Activated naive CD8-positive, alpha-beta T cell treated with anti-CD3 and anti-CD28 coated beads, Interleukin-2, amount 10 ng/mL, durations not matched to agents 7 days and 5 days (primary cell): ENCODE results near the gene CCDC116. TPM values are rescaled to one million over a fixed set of nuclear protein-coding genes. Genes with fewer than 3 reads are reported as not detected.
"Not testable (repeated sequence)": the region's sequence is repeated elsewhere in the genome, so short reads cannot be mapped to it uniquely, and the experiment has no call there.

Source experiments
- ATAC-seq: fragments of 150-1000 bp; cut with Tn5 transposase; one replicate; pipeline ENCODE4 v1.10.0; 2021; ENCODE audit warnings: low read depth, moderate library complexity
- POLR2A ChIA-PET: fragments of 350-600 bp; sonication (Branson Sonifier 250); formaldehyde crosslinking; loops from one replicate; lab custom pipeline; 2021; ENCODE audit warnings: antibody characterized with exemption; lab: Charles Lee
- DNase-seq: peaks from one replicate; pipeline ENCODE4 v3.0.0; 2021
- H3K27ac Mint-ChIP-seq: one replicate; pipeline ENCODE4 v1.8.0; 2022; ENCODE audit warnings: mild to moderate bottlenecking, mixed read lengths
- H3K27me3 Mint-ChIP-seq: one replicate; pipeline ENCODE4 v1.8.0; 2022; ENCODE audit warnings: mild to moderate bottlenecking, moderate library complexity, mixed read lengths
- H3K36me3 Mint-ChIP-seq: one replicate; pipeline ENCODE4 v1.8.0; 2021; ENCODE audit warnings: mild to moderate bottlenecking, mixed read lengths
- H3K4me1 Mint-ChIP-seq: one replicate; pipeline ENCODE4 v1.8.0; 2021; ENCODE audit warnings: mixed read lengths
- H3K4me3 Mint-ChIP-seq: one replicate; pipeline ENCODE4 v1.8.0; 2022; ENCODE audit warnings: mild to moderate bottlenecking, moderate library complexity, mixed read lengths
- H3K9me3 Mint-ChIP-seq: one replicate; pipeline ENCODE4 v1.8.0; 2021; ENCODE audit warnings: mixed read lengths
- total RNA-seq, 2 experiments: library from RNA; stranded (reverse); gene quantifications; one replicate each; pipeline ENCODE4 v1.2.3, GENCODE V29; 2021

The CCDC116 gene
- total RNA-seq, 2 experiments from 2014 or later: 0.50 to 0.79 TPM

- DNase-seq (no peak), ATAC-seq (no peak)
- Mint-ChIP-seq H3K36me3 (peaks cover 29% of the 10 kb centered on the region), H3K27me3 (no peaks in the 10 kb centered on the region), H3K27ac (no peak overlapping the region), H3K4me3 (no peak overlapping the region), H3K4me1 (peaks cover 8% of the 10 kb centered on the region), H3K9me3 (no peaks in the 10 kb centered on the region)
- POLR2A ChIA-PET: interaction anchor here (1.0 to 1.1 kb wide), 2 partner anchors 8 to 16 kb away, joined by 3 read pairs; partner anchors contain the start of gene PPIL2
Observed at GRCh38 chr22:21673534-21674321, 41.2 kb downstream of the CCDC116 start.

- Mint-ChIP-seq H3K27ac (no peak overlapping the region), H3K4me3 (no peak overlapping the region), H3K36me3 (peaks cover 29% of the 10 kb centered on the region), H3K9me3 (no peaks in the 10 kb centered on the region), H3K4me1 (peaks cover 4% of the 10 kb centered on the region), H3K27me3 (no peaks in the 10 kb centered on the region)
- ATAC-seq: no peak
- POLR2A ChIA-PET: interaction anchor here (1.0 to 1.1 kb wide), 2 partner anchors 9 to 17 kb away, joined by 3 read pairs; partner anchors contain the start of gene PPIL2
- no peak for DNase-seq
Observed at GRCh38 chr22:21674638-21675245, 42.2 kb downstream of the CCDC116 start.

GRCh38 chr22:21677606-21678443 lies 45.3 kb downstream of the CCDC116 start:
- DNase-seq: no peak
- Mint-ChIP-seq H3K4me1 (peaks cover 4% of the 10 kb centered on the region), H3K27ac (no peak overlapping the region), H3K36me3 (peaks cover 29% of the 10 kb centered on the region), H3K27me3 (no peaks in the 10 kb centered on the region), H3K9me3 (no peaks in the 10 kb centered on the region), H3K4me3 (no peak overlapping the region)
- no peak for ATAC-seq
- POLR2A ChIA-PET: no interaction called here

- not testable (repeated sequence) for H3K4me3 Mint-ChIP-seq, ATAC-seq, H3K9me3 Mint-ChIP-seq, DNase-seq, H3K4me1 Mint-ChIP-seq, H3K27ac Mint-ChIP-seq, H3K27me3 Mint-ChIP-seq
- H3K36me3 Mint-ChIP-seq: peaks cover 27% of the 10 kb centered on the region
- POLR2A ChIA-PET: interaction anchor here (0.6 kb wide), 1 partner anchor 13 kb away, joined by 3 read pairs; the partner anchor contains the start of gene PPIL2
Observed at GRCh38 chr22:21678842-21679241, 46.3 kb downstream of the CCDC116 start.

- Mint-ChIP-seq H3K4me1 (peaks cover 4% of the 10 kb centered on the region), H3K27me3 (no peaks in the 10 kb centered on the region), H3K4me3 (no peak overlapping the region), H3K9me3 (no peaks in the 10 kb centered on the region), H3K36me3 (peaks cover 25% of the 10 kb centered on the region), H3K27ac (no peak overlapping the region)
- POLR2A ChIA-PET: interaction anchor here (0.6 kb wide), 1 partner anchor 14 kb away, joined by 3 read pairs; the partner anchor contains the start of gene PPIL2
- no peak for ATAC-seq
- DNase-seq: no peak
Observed at GRCh38 chr22:21679383-21679782, 46.8 kb downstream of the CCDC116 start.

- POLR2A ChIA-PET: no interaction called here
- Mint-ChIP-seq H3K27me3 (no peaks in the 10 kb centered on the region), H3K9me3 (no peaks in the 10 kb centered on the region), H3K36me3 (peaks cover 20% of the 10 kb centered on the region), H3K4me1 (peaks cover 4% of the 10 kb centered on the region), H3K27ac (no peak overlapping the region), H3K4me3 (no peak overlapping the region)
- DNase-seq: no peak
- ATAC-seq: no peak
Observed at GRCh38 chr22:21680830-21681565, 48.4 kb downstream of the CCDC116 start.

- H3K27ac Mint-ChIP-seq: no peak overlapping the region
- no peak for DNase-seq
- H3K4me1 Mint-ChIP-seq: peaks cover 4% of the 10 kb centered on the region
- H3K27me3 Mint-ChIP-seq: no peaks in the 10 kb centered on the region
- no peak overlapping the region for H3K4me3 Mint-ChIP-seq
- ATAC-seq: no peak
- POLR2A ChIA-PET: interaction anchor here (0.8 kb wide), 1 partner anchor 16 kb away, joined by 4 read pairs; the partner anchor contains the start of gene PPIL2
- H3K36me3 Mint-ChIP-seq: peaks cover 15% of the 10 kb centered on the region
- H3K9me3 Mint-ChIP-seq: no peaks in the 10 kb centered on the region
Observed at GRCh38 chr22:21681566-21682370, 49.2 kb downstream of the CCDC116 start.

GRCh38 chr22:21682385-21683175 lies 50.0 kb downstream of the CCDC116 start:
- Mint-ChIP-seq H3K27ac (no peak overlapping the region), H3K36me3 (peaks cover 14% of the 10 kb centered on the region), H3K4me1 (peaks cover 4% of the 10 kb centered on the region), H3K4me3 (no peak overlapping the region), H3K27me3 (no peaks in the 10 kb centered on the region), H3K9me3 (no peaks in the 10 kb centered on the region)
- ATAC-seq (no peak), DNase-seq (no peak)
- POLR2A ChIA-PET: interaction anchor here (0.8 kb wide), 1 partner anchor 17 kb away, joined by 4 read pairs; the partner anchor contains the start of gene PPIL2

- Mint-ChIP-seq H3K27ac (no peak overlapping the region), H3K36me3 (peaks cover 10% of the 10 kb centered on the region), H3K9me3 (no peaks in the 10 kb centered on the region), H3K4me1 (peaks cover 4% of the 10 kb centered on the region), H3K27me3 (no peaks in the 10 kb centered on the region), H3K4me3 (no peak overlapping the region)
- ATAC-seq: no peak
- POLR2A ChIA-PET: no interaction called here
- DNase-seq: no peak
Observed at GRCh38 chr22:21683401-21683811, 50.8 kb downstream of the CCDC116 start.

GRCh38 chr22:21684492-21685163 lies 52.1 kb downstream of the CCDC116 start:
- no peak overlapping the region for H3K27ac Mint-ChIP-seq
- H3K36me3 Mint-ChIP-seq: peaks cover 10% of the 10 kb centered on the region
- ATAC-seq: no peak
- no peaks in the 10 kb centered on the region for H3K27me3 Mint-ChIP-seq
- no peaks in the 10 kb centered on the region for H3K9me3 Mint-ChIP-seq
- H3K4me1 Mint-ChIP-seq: peaks cover 8% of the 10 kb centered on the region
- no peak overlapping the region for H3K4me3 Mint-ChIP-seq
- POLR2A ChIA-PET: no interaction called here
- DNase-seq: no peak

- H3K4me3 Mint-ChIP-seq: no peak overlapping the region
- H3K9me3 Mint-ChIP-seq: no peaks in the 10 kb centered on the region
- peaks cover 9% of the 10 kb centered on the region for H3K4me1 Mint-ChIP-seq
- no peaks in the 10 kb centered on the region for H3K27me3 Mint-ChIP-seq
- no peak overlapping the region for H3K27ac Mint-ChIP-seq
- no peak for ATAC-seq
- POLR2A ChIA-PET: no interaction called here
- DNase-seq: no peak
- H3K36me3 Mint-ChIP-seq: peaks cover 11% of the 10 kb centered on the region
Observed at GRCh38 chr22:21685164-21685513, 52.6 kb downstream of the CCDC116 start.
